Measurements from ENCODE around the gene TNS3. TPM values are rescaled to one million over a fixed set of nuclear protein-coding genes. Genes with fewer than 3 reads are reported as not detected.

The TNS3 gene
- total RNA-seq, 1 donor from 2014 or later, result 30.3 TPM

DNA sequence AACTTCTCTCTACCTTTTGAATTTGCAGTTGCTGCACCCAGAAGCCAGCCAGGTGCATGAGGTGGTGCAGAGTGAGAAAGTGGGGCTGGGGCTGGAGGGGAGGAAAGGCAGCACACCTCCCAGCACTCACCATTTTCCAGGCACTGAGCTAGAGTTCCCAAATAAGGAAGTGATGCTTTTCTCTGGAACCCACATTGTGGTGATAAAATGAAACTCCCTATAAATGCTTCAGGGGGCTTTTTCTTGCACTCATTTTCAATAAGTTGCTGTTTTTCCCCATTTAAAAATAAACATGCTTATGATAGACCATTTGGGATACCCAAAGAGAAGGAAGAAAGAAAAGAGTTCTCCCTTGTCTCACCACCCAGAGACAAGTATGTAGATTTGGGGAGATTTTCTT is 42.8 kb upstream of the TNS3 start:
- no peaks in the 10 kb centered on the region for H3K9me3 Mint-ChIP-seq
- DNase-seq (no peak), ATAC-seq (ENCODE audit: low read depth) (no peak)
- intact Hi-C loops (cut with micrococcal nuclease), result no loop called here
- CTCF ChIA-PET, result no interaction called here
- POLR2A ChIA-PET, result no interaction called here
- H3K27ac Mint-ChIP-seq, result no peak overlapping the region
- no peak overlapping the region for H3K4me3 Mint-ChIP-seq
- no peaks in the 10 kb centered on the region for H3K27me3 Mint-ChIP-seq
- TF ChIP-seq, protein P1, sequence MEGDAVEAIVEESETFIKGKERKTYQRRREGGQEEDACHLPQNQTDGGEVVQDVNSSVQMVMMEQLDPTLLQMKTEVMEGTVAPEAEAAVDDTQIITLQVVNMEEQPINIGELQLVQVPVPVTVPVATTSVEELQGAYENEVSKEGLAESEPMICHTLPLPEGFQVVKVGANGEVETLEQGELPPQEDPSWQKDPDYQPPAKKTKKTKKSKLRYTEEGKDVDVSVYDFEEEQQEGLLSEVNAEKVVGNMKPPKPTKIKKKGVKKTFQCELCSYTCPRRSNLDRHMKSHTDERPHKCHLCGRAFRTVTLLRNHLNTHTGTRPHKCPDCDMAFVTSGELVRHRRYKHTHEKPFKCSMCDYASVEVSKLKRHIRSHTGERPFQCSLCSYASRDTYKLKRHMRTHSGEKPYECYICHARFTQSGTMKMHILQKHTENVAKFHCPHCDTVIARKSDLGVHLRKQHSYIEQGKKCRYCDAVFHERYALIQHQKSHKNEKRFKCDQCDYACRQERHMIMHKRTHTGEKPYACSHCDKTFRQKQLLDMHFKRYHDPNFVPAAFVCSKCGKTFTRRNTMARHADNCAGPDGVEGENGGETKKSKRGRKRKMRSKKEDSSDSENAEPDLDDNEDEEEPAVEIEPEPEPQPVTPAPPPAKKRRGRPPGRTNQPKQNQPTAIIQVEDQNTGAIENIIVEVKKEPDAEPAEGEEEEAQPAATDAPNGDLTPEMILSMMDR (IDR thresholded peaks at IDR 0.05), result no peak
- H3K4me1 Mint-ChIP-seq, result peaks cover 77% of the 10 kb centered on the region
- H3K36me3 Mint-ChIP-seq (ENCODE audit: low read depth), result no peaks in the 10 kb centered on the region

DNA sequence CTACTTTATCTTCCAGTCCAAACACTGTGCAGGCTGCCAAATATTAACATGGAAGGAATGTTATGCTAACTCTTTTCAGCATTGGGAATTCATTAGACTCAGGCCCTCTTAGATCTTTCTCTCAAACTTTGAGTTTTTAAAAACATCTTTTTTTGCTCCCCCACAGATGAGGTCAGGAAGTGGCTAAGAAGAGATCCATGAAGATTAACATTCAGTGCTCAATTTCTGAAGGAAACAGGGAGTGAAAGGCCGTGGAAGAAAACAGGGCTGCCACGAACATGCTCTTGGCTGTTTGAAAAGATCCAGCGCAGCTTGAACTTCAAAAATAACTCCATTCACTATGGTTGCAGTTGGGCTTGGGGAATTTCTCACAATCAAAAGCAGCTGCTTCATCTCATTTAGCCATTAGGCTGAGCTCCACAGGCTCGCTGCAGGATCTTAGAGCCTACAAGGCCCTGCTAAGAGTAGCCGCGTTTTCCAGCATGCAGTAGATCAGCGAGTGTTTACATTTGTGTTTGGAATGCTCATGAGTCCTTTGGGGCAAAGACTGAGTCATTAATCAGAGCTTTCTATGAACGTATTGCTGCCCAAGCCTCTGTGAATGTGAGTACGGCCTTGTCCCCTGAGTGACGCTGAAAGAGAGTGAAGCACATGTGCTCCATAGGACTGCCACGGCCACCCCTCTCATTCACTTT is 41.2 kb upstream of the TNS3 start:
- Mint-ChIP-seq H3K4me3 (peak overlapping the region; percentile 42), H3K36me3 (ENCODE audit: low read depth) (no peaks in the 10 kb centered on the region), H3K9me3 (no peaks in the 10 kb centered on the region), H3K27me3 (no peaks in the 10 kb centered on the region), H3K27ac (no peak overlapping the region), H3K4me1 (peaks cover 67% of the 10 kb centered on the region)
- DNase-seq, result no peak
- ATAC-seq (ENCODE audit: low read depth), result no peak
- TF ChIP-seq, protein P1 (IDR thresholded peaks at IDR 0.05), result no peak
- CTCF ChIA-PET, result interaction anchor here (1.2 kb wide), 1 partner anchor 12 kb away, joined by 3 read pairs; no protein-coding TSS in a partner anchor
- POLR2A ChIA-PET, result interaction anchor here (0.7 kb wide), 1 partner anchor 49 kb away, joined by 8 read pairs; no protein-coding TSS in a partner anchor
- intact Hi-C loops (cut with micrococcal nuclease), result no loop called here

DNA sequence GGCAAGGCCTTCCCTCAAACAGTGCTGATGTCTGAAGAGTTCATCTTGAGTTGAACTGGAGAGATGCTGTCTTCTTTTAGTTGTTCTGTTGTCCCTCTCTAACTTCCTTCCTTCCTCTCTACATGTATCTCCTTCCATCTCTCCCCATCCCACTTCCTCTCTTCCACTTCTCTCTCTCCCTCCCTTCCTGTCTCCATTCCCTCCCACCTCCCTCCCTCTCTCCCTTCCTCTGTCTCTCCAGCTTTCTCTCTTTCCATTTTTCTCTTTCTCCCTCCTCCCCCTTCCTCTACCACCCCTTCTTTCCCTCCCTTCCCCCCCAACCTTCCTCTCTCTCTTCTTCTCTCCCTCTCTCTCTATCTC is 40.7 kb upstream of the TNS3 start:
- ChIA-PET POLR2A (interaction anchor here (0.7 kb wide), 1 partner anchor 49 kb away, joined by 8 read pairs; no protein-coding TSS in a partner anchor), CTCF (no interaction called here)
- Mint-ChIP-seq H3K4me3 (peak overlapping the region; percentile 46), H3K4me1 (peaks cover 62% of the 10 kb centered on the region), H3K27me3 (no peaks in the 10 kb centered on the region), H3K36me3 (ENCODE audit: low read depth) (no peaks in the 10 kb centered on the region), H3K9me3 (no peaks in the 10 kb centered on the region), H3K27ac (peak overlapping the region; percentile 33)
- TF ChIP-seq, protein P1 (IDR thresholded peaks at IDR 0.05), result no peak
- DNase-seq (no peak), ATAC-seq (ENCODE audit: low read depth) (no peak)
- intact Hi-C loops (cut with micrococcal nuclease), result no loop called here

DNA sequence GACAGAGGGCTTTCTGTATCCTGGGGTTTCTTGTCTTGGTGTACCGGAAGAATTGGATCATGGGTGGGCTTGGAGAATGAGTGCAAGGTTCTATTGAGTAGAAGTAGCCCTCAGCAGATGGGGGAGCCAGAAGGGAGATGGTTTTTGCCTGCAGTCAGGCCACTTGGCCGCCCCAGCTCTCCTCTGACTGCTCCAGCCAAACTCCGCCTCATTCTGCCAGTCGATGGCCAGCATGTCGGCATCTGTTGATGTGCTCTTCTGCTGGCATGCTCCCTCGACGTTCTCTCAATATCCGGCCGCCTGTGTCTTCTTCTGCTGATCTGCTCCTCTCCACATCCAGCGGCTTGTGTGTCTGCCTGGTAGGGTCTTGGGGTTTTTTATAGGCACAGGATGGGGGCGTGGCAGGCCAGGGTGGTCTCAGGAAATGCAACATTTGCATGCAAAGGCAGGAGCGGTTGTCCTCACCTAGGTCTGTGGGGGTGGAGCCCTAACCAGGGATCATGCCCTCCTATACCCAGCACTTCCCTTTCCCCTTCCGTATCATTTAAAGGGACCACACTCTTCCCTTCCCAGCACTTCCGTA is 40.2 kb upstream of the TNS3 start:
- H3K4me1 Mint-ChIP-seq, result peaks cover 57% of the 10 kb centered on the region
- CTCF ChIA-PET, result no interaction called here
- no peaks in the 10 kb centered on the region for H3K36me3 Mint-ChIP-seq (ENCODE audit: low read depth)
- H3K4me3 Mint-ChIP-seq, result peak overlapping the region; percentile 46
- H3K27me3 Mint-ChIP-seq, result no peaks in the 10 kb centered on the region
- DNase-seq (no peak), ATAC-seq (ENCODE audit: low read depth) (peak; percentile 21)
- H3K27ac Mint-ChIP-seq, result peak overlapping the region; percentile 43
- no peaks in the 10 kb centered on the region for H3K9me3 Mint-ChIP-seq
- intact Hi-C loops (cut with micrococcal nuclease), result no loop called here
- TF ChIP-seq, protein P1 (IDR thresholded peaks at IDR 0.05), result no peak
- POLR2A ChIA-PET, result no interaction called here

- no peak for DNase-seq
- no peaks in the 10 kb centered on the region for H3K27me3 Mint-ChIP-seq
- H3K27ac Mint-ChIP-seq, result no peak overlapping the region
- ChIA-PET POLR2A (interaction anchor here (1.3 kb wide), 1 partner anchor 50 kb away, joined by 5 read pairs; no protein-coding TSS in a partner anchor), CTCF (no interaction called here)
- TF ChIP-seq, protein P1 (IDR thresholded peaks at IDR 0.05), result no peak
- H3K4me1 Mint-ChIP-seq, result peaks cover 51% of the 10 kb centered on the region
- no peaks in the 10 kb centered on the region for H3K9me3 Mint-ChIP-seq
- intact Hi-C loops (cut with micrococcal nuclease), result no loop called here
- no peak for ATAC-seq (ENCODE audit: low read depth)
- no peaks in the 10 kb centered on the region for H3K36me3 Mint-ChIP-seq (ENCODE audit: low read depth)
- H3K4me3 Mint-ChIP-seq, result peak overlapping the region; percentile 46
Measured at GRCh38 chr7:47621347-47621746, 39.4 kb upstream of the TNS3 start.

Data from activated B cell treated with CpG ODN at 0.5 μM for 24 hours (primary cell).